HG02623 (cell line): ENCODE data around the gene OSBPL9.
"Not testable (repeated sequence)": the region's sequence is repeated elsewhere in the genome, so short reads cannot be mapped to it uniquely, and the experiment has no call there.

Experiments used
- ATAC-seq: cut with Tn5 transposase; IDR thresholded peaks from one replicate; pipeline ENCODE4 v1.9.1; 2021; ENCODE audit warnings: moderate library complexity; ENCODE audit not compliant: unreplicated experiment

The OSBPL9 gene

DNA sequence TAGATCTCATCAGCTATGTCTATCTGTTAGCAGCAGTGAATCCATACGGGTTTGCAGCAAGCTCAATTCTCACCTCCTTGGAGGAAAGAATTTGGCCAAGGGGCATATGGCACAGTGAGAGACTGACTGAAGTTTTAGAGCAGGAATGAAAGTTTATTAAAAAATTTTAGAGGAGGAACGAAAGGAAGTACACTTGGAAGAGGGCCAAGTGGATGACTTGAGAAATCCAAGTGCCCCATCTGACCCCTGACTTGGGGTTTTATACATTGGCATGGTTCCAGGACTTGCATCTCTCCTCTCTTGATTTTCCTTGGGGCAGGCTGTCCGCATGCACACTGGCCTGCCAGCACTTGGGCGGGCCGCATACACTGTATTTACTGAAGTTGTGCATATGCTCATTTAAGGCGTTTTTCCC, 9.2 kb upstream of the OSBPL9 start:
- no peak for ATAC-seq

DNA sequence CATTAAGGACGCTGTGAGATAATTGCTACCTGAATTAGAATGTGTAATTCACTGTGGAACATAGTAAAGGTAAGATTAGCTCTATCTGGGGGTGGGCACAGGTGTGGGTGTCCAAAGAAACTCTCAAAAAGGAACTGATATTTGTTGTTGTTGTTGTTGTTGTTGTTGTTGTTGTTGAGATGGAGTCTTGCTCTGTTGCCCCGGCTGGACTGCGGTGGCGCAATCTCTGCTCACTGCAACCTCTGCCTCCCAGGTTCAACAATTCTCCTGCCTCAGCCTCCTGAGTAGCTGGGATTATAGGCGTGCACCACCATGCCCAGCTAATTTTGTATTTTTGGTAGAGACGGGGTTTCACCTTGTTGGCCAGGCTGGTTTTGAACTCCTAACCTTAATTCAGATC, 6.8 kb upstream of the OSBPL9 start:
- not testable (repeated sequence) for ATAC-seq

GRCh38 chr1:51610637-51611036, 6.3 kb upstream of the OSBPL9 start:
- no peak for ATAC-seq

GRCh38 chr1:51612447-51612961, 4.4 kb upstream of the OSBPL9 start:
- ATAC-seq, result no peak

DNA sequence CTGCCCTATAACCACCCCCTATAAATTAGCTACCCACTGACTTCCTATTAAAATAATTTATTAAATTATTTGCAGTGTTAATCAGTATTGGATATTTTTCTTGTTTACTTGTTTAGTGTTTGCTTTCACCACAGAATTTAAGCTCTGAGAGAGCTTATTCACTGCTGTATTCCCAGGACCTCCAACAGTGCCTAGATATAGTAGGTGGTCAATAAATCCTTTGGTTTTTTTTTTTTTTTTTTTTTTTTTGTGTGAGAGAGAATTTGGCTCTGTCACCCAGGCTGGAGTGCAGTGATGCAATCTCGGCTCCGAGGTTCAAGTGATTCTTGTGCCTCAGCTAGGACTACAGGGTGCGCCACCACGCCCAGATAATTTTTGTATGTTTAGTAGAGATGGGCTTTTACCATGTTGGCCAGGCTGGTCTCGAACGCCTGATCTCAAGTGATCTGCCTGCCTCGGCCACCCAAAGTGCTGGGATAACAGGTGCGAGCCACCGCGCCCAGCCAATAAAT, 1.1 kb upstream of the OSBPL9 start:
- ATAC-seq, result no peak

GRCh38 chr1:51616490-51616889, 402 bp upstream of the OSBPL9 start:
- no peak for ATAC-seq

- no peak for ATAC-seq
These were observed 1.8 kb downstream of the OSBPL9 start for GRCh38 chr1:51618715-51619114.

GRCh38 chr1:51620470-51620869, 3.6 kb downstream of the OSBPL9 start:
- no peak for ATAC-seq

GRCh38 chr1:51621161-51621560, 4.3 kb downstream of the OSBPL9 start:
- no peak for ATAC-seq

GRCh38 chr1:51621841-51622454, 5.1 kb downstream of the OSBPL9 start:
- no peak for ATAC-seq

GRCh38 chr1:51622455-51622913, 5.6 kb downstream of the OSBPL9 start:
- ATAC-seq, result no peak

GRCh38 chr1:51623025-51623424, 6.1 kb downstream of the OSBPL9 start:
- ATAC-seq, result no peak

DNA sequence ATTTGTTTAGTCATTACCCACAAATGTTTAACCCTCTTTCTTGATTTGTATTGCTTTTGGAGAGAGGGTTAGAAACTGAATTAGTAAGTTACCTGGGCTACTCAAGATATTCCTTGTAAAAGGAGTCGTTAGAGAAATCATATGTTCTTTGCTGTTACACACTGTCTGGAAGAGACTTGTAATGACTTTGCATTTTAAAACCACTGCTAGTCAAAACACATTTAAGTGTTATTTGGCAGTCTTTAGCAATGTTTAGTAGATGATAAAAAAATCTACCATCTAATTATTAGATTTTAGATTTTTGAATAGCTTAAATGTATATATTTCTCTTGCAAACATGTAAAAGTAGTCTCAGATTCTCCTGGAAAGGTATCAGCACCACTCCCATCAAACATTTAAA, 6.6 kb downstream of the OSBPL9 start:
- no peak for ATAC-seq

DNA sequence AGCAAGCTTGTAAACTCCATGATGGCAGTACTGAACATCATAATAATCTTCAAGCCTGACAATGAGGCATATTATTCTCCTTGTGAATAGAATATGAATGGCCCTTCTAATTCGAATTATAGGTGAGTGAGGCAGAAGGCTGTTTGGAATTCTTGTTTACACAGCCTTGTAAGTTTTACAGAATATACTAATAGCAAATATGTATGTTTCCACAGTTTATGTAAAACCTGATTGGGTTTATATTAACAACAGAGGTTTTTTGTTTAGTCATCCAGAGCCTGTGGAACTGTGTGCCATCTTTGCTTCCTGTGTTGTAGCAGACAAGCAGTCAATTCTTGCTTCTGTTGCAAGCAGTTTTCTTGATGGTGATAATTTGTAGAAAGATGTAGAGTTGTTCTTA, 8.0 kb downstream of the OSBPL9 start:
- no peak for ATAC-seq

DNA sequence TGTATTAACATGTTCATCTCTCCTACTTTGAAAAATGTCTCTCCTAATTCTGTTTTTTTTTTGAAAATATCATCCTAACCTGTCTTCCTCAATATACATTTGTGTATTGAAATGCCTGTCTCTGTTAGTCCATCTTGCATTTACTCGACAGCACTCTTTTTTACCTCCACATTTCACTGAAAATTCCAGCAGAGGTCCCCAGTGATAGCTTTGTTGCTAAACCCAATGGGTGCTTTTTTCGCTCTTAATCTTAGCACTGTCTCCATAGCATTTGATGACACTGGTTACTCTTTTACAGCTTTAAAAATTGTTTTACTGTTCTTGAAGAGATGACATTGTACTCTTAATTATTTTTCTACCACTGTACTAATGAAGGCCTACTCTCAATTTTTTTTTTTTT, 10.8 kb downstream of the OSBPL9 start:
- ATAC-seq, result no peak

DNA sequence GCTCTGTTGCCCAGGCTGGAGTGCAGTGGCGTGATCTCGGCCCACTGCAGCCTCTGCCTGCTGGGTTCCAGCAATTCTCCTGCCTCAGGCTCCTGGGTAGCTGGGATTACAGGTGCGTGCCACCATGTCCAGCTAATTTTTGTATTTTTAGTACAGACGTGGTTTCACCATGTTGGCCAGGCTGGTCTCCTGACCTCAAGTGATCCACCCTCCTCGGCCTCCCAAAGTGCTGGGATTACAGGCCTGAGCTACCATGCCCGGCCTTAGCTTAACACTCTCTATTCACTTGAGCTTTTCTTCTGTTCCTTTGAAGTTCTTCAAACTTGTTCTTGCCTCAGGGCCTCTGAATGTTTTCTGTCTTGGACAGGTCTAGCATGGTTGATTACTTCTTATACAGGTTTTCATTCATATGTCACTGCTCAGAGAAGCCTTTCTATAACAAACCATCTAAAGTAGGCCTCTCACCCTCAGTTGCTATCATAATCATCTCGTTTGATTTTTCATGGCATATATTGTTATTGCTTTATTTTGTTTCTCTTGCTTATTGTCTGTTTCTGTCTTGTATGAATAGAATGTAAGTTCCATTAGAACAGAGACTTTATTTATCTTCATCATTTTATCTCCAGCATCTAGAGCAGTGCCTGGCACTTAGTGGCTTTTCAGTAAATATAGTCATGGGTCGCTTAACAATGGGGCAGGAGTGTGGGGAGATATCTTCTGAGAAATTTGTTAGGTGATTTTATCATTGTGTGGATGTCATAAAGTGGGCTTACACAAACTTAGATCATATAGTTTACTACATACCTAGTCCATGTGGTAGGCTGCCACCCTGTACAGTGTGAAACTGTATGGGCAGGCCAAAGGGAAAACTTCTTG, 12.1 kb downstream of the OSBPL9 start:
- no peak for ATAC-seq

DNA sequence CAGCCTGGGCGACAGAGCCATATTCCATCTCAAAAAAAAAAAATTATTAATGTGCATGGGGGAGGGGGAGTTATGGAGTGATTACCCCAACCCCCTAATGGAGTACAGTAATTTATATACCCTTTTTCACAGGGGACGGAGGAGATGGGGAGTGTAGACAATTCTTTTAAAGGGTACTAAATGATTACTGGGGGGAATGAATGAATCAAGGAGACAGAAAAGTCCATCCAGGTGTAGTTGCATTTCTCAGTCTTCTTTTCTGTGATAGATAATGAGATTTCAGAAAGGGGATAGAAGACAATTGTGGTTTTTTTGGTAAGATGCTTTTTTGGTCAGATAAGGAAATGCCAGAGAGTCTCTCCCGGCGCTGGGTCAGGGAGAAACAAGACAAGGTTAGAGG, 13.0 kb downstream of the OSBPL9 start:
- ATAC-seq, result no peak

- ATAC-seq, result no peak
These were observed 13.5 kb downstream of the OSBPL9 start for GRCh38 chr1:51630393-51630792.

- ATAC-seq, result no peak
These were observed 14.0 kb downstream of the OSBPL9 start for GRCh38 chr1:51630922-51631321.

DNA sequence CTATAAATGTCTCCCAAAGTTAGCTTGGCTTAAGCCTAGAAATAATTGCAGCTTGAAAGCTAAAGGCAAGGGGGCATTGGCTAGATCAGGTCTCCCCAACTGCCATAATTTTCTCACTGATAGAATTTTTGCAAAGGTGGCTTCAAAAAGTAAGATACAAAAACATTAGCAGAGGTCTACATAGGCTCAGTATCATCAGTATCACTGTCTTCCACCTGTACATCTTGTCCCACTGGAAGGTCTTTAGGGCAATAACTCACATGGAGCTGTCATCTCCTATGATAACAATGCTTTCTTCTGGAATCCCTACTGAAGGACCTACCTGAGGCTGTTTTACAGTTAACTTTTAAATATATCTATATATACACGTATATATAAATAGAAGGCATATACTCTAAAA, 14.9 kb downstream of the OSBPL9 start:
- ATAC-seq, result no peak

GRCh38 chr1:51634618-51635017, 17.7 kb downstream of the OSBPL9 start:
- ATAC-seq, result no peak

- no peak for ATAC-seq
These were observed 18.7 kb downstream of the OSBPL9 start for GRCh38 chr1:51635615-51636014.
